Liver (tissue), 3 donors: ENCODE results near the gene SH3PXD2B.

Experiments
- EGR1 ChIP-seq, 2 donors: IDR thresholded peaks; 2 replicates each; pipeline ENCODE4 v1.6.1; 2016 to 2018; ENCODE audit warnings: antibody characterized with exemption in 2 of 2, low read depth in 2 of 2
- GABPA ChIP-seq, 2 donors: IDR thresholded peaks in 1 of 2; conservative IDR thresholded peaks in 1 of 2; 2 replicates each; pipeline ENCODE4 v1.6.1; 2016; ENCODE audit warnings: antibody characterized with exemption in 2 of 2, mild to moderate bottlenecking in 1 of 2, moderate library complexity in 1 of 2
- SP1 ChIP-seq: IDR thresholded peaks from 2 replicates; pipeline ENCODE4 v1.6.1; 2018; ENCODE audit warnings: antibody characterized with exemption, mild to moderate bottlenecking
- TF ChIP-seq, protein P1 (sequence below): fragments of 150-350 bp; IDR thresholded peaks from 2 replicates; pipeline ENCODE4 v1.5.1; 2017; ENCODE audit warnings: improper control_type of control experiment, low read depth, low read length; ENCODE audit not compliant: missing input control
- TF ChIP-seq, protein P2 (sequence below): IDR thresholded peaks from 2 replicates; pipeline ENCODE4 v1.6.1; 2016; ENCODE audit warnings: antibody characterized with exemption
- TF ChIP-seq, protein P3 (sequence below): IDR thresholded peaks from 2 replicates; pipeline ENCODE4 v1.6.1; 2016; ENCODE audit warnings: antibody characterized with exemption
- donor health status: healthy.
- donor health status: healthy.

DNA sequence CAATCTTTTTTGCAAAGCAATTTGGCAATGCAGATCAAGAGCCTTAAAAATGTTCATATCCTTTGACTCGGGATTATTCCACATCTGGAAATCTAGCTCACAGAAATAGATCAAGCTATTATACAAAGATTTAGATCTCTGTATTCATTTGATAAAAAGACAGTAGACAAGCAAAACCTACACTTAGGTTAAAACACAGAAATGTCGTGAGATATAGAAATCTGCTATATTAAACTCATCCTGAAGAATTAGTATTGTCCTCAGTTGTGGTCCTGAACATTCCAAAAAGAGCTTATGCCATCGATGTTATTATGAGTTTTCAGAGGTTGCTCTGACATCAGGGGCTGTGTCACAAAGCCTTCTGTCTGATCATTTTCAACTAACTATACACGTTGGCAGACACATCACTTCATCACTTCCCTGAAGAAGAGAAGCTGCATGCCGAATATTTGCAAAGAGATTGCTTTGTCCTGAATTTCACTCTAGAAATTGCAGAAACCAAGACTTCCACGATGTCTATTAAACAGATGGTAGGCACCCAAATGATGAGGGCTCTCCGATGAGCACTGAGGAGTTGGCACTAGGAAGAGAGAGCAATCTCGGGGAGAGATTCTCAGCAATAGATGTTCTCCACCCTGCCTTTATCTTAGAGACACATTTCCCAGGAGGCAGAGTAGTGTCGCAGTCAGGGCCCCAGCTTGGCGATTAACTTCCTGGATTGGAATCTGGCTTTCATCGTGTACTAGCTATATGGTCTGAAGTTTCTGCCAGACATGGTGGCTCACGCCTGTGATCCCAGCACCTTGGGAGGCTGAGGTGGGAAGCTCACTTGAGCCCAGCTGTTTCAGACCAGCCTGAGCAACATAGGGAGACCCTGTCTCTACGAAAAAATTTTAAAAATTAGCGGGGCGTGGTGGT, 168.8 kb downstream of the SH3PXD2B start:
- TF ChIP-seq, protein P1, sequence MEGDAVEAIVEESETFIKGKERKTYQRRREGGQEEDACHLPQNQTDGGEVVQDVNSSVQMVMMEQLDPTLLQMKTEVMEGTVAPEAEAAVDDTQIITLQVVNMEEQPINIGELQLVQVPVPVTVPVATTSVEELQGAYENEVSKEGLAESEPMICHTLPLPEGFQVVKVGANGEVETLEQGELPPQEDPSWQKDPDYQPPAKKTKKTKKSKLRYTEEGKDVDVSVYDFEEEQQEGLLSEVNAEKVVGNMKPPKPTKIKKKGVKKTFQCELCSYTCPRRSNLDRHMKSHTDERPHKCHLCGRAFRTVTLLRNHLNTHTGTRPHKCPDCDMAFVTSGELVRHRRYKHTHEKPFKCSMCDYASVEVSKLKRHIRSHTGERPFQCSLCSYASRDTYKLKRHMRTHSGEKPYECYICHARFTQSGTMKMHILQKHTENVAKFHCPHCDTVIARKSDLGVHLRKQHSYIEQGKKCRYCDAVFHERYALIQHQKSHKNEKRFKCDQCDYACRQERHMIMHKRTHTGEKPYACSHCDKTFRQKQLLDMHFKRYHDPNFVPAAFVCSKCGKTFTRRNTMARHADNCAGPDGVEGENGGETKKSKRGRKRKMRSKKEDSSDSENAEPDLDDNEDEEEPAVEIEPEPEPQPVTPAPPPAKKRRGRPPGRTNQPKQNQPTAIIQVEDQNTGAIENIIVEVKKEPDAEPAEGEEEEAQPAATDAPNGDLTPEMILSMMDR, result no peak
- no peak for TF ChIP-seq EGR1 (IDR thresholded peaks at IDR 0.05; ENCODE audit: low read depth in 2 of 2)
- TF ChIP-seq, protein P2, sequence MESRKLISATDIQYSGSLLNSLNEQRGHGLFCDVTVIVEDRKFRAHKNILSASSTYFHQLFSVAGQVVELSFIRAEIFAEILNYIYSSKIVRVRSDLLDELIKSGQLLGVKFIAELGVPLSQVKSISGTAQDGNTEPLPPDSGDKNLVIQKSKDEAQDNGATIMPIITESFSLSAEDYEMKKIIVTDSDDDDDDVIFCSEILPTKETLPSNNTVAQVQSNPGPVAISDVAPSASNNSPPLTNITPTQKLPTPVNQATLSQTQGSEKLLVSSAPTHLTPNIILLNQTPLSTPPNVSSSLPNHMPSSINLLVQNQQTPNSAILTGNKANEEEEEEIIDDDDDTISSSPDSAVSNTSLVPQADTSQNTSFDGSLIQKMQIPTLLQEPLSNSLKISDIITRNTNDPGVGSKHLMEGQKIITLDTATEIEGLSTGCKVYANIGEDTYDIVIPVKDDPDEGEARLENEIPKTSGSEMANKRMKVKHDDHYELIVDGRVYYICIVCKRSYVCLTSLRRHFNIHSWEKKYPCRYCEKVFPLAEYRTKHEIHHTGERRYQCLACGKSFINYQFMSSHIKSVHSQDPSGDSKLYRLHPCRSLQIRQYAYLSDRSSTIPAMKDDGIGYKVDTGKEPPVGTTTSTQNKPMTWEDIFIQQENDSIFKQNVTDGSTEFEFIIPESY, result no peak
- TF ChIP-seq GABPA (IDR thresholded peaks at IDR 0.05 in 1 of 2, conservative IDR thresholded peaks at IDR 0.05 in 1 of 2), result no peak
- TF ChIP-seq, protein P3, sequence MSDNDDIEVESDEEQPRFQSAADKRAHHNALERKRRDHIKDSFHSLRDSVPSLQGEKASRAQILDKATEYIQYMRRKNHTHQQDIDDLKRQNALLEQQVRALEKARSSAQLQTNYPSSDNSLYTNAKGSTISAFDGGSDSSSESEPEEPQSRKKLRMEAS, result no peak
- no peak for TF ChIP-seq SP1
